Measurements from ENCODE around the gene TMEM119.

TMEM119 gene

DNA sequence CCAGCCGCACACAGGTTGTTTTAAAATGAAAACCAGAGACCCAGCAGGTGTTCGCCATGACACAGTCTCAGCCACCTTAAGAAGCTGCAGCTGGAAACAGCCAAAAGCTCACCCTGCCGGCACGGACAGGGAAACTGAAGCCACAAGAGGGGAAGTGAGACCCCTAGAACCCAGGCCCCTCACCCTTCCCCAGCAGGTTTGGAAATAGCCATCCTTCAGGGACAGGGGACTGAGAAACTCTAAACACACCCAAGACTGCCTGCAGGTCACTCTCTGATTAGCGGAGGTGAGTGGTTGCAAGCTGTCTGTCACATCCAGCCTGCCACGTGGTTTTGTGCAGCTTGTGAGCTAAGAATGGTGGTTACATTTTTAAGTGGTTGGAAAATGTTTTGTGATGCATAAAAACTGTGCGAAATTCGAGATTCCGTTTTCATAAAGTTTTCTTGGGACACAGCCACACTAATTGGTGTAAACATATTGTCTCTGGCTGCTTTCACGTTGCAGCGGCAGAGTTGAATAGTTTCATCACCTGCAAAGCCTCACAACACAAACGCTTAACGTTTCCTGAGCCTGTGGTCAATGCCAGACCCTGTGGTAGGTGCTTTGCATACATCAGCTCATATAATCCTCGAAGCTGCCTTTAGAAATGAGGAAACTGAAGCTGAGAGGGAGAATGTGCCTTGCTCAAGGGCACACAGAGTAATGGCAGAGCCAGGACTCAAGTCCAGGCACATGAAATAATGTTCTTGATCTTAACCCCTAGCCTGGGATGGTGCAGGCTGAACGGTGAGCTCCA, 37.5 kb upstream of the TMEM119 start:
- peak; percentile 73 to 96 for DNase-seq (ENCODE audit: low read depth in 1 of 2, low spot score in 1 of 2)
- TF ChIP-seq, protein P1, sequence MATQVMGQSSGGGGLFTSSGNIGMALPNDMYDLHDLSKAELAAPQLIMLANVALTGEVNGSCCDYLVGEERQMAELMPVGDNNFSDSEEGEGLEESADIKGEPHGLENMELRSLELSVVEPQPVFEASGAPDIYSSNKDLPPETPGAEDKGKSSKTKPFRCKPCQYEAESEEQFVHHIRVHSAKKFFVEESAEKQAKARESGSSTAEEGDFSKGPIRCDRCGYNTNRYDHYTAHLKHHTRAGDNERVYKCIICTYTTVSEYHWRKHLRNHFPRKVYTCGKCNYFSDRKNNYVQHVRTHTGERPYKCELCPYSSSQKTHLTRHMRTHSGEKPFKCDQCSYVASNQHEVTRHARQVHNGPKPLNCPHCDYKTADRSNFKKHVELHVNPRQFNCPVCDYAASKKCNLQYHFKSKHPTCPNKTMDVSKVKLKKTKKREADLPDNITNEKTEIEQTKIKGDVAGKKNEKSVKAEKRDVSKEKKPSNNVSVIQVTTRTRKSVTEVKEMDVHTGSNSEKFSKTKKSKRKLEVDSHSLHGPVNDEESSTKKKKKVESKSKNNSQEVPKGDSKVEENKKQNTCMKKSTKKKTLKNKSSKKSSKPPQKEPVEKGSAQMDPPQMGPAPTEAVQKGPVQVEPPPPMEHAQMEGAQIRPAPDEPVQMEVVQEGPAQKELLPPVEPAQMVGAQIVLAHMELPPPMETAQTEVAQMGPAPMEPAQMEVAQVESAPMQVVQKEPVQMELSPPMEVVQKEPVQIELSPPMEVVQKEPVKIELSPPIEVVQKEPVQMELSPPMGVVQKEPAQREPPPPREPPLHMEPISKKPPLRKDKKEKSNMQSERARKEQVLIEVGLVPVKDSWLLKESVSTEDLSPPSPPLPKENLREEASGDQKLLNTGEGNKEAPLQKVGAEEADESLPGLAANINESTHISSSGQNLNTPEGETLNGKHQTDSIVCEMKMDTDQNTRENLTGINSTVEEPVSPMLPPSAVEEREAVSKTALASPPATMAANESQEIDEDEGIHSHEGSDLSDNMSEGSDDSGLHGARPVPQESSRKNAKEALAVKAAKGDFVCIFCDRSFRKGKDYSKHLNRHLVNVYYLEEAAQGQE (IDR thresholded peaks at IDR 0.05; ENCODE audit: insufficient replicate concordance, low read depth) = no peak
- peak; percentile 71 for TF ChIP-seq POLR2AphosphoS5 (IDR thresholded peaks at IDR 0.05; ENCODE audit: low read depth)
- peak; percentile 51; the same call in 1 of the 2 replicates for TF ChIP-seq SPI1 (IDR thresholded peaks at IDR 0.05; ENCODE audit: borderline replicate concordance, low read depth)
- Histone ChIP-seq H3K27me3 (ENCODE audit: insufficient read depth, poor library complexity, severe bottlenecking) (no peaks in the 10 kb centered on the region), H3K27ac (replicated peaks) (peak overlapping the region; percentile 98), H3K4me3 (replicated peaks; ENCODE audit: insufficient read depth, low read length) (no peak overlapping the region)

DNA sequence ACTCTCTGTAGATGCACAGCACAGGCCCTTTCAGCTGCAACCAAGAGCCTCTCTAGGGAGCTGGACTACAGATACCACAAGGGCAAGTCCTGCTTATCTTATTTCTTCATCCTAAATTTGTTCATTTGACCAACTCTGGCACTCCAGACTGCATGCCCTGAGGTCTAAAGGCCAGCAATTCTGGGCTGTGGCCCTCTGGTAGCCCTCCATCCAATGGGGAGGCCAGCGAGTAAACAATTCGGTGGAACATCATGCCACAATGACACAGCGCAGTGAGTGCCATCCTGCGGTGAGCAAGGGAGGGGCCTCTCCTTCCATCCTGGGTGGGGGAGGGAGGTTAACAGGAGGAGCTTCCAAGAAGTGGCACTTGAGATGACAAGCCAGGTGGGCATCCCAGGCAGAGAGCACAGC, 36.5 kb upstream of the TMEM119 start:
- Histone ChIP-seq H3K27me3 (ENCODE audit: insufficient read depth, poor library complexity, severe bottlenecking) (no peaks in the 10 kb centered on the region), H3K4me3 (replicated peaks; ENCODE audit: insufficient read depth, low read length) (no peak overlapping the region; the same call in 1 of the 2 replicates), H3K27ac (replicated peaks) (peak overlapping the region; percentile 98)
- DNase-seq (ENCODE audit: low read depth in 1 of 2, low spot score in 1 of 2) = peak; percentile 91 to 94
- TF ChIP-seq GABPA (IDR thresholded peaks at IDR 0.05; ENCODE audit: low read depth) = no peak
- no peak for TF ChIP-seq SPI1 (IDR thresholded peaks at IDR 0.05; ENCODE audit: borderline replicate concordance, low read depth)
- TF ChIP-seq, protein P2, sequence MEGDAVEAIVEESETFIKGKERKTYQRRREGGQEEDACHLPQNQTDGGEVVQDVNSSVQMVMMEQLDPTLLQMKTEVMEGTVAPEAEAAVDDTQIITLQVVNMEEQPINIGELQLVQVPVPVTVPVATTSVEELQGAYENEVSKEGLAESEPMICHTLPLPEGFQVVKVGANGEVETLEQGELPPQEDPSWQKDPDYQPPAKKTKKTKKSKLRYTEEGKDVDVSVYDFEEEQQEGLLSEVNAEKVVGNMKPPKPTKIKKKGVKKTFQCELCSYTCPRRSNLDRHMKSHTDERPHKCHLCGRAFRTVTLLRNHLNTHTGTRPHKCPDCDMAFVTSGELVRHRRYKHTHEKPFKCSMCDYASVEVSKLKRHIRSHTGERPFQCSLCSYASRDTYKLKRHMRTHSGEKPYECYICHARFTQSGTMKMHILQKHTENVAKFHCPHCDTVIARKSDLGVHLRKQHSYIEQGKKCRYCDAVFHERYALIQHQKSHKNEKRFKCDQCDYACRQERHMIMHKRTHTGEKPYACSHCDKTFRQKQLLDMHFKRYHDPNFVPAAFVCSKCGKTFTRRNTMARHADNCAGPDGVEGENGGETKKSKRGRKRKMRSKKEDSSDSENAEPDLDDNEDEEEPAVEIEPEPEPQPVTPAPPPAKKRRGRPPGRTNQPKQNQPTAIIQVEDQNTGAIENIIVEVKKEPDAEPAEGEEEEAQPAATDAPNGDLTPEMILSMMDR (IDR thresholded peaks at IDR 0.05; ENCODE audit: insufficient read depth, low read length) = no peak
- peak; percentile 51; the same call in 1 of the 2 replicates for TF ChIP-seq POLR2AphosphoS5 (IDR thresholded peaks at IDR 0.05; ENCODE audit: low read depth)
- TF ChIP-seq, protein P1 (IDR thresholded peaks at IDR 0.05; ENCODE audit: insufficient replicate concordance, low read depth) = peak; percentile 7

GRCh38 chr12:108633534-108634248, 35.8 kb upstream of the TMEM119 start, which contains the start of gene SELPLG:
SELPLG (minus strand) TSS chr12:108633894; CDS start chr12:108624307, 9,587 bp downstream.
- peak within 1 kb of the TSS; percentile 98 for H3K27ac ChIP-seq (replicated peaks)
- peak; percentile 97 for DNase-seq (ENCODE audit: low read depth in 1 of 2, low spot score in 1 of 2)
- H3K4me3 ChIP-seq (replicated peaks; ENCODE audit: insufficient read depth, low read length) = peak within 1 kb of the TSS; percentile 53
- TF ChIP-seq SPI1 (IDR thresholded peaks at IDR 0.05; ENCODE audit: borderline replicate concordance, low read depth) (peak; percentile 59; the same call in 1 of the 2 replicates), POLR2AphosphoS5 (IDR thresholded peaks at IDR 0.05; ENCODE audit: low read depth) (peak; percentile 96), GABPA (IDR thresholded peaks at IDR 0.05; ENCODE audit: low read depth) (no peak)
- TF ChIP-seq, protein P2 (IDR thresholded peaks at IDR 0.05; ENCODE audit: insufficient read depth, low read length) = no peak
- TF ChIP-seq, protein P1 (IDR thresholded peaks at IDR 0.05; ENCODE audit: insufficient replicate concordance, low read depth) = peak; percentile 19
- no peaks in the 10 kb centered on the region for H3K27me3 ChIP-seq (ENCODE audit: insufficient read depth, poor library complexity, severe bottlenecking)
